ENCODE measurements around the gene TAF4B. TPM values are rescaled to one million over a fixed set of nuclear protein-coding genes. Genes with fewer than 3 reads are reported as not detected.

TAF4B gene
- total RNA-seq, 1 experiment from 2014 or later, result 2.0 TPM

DNA sequence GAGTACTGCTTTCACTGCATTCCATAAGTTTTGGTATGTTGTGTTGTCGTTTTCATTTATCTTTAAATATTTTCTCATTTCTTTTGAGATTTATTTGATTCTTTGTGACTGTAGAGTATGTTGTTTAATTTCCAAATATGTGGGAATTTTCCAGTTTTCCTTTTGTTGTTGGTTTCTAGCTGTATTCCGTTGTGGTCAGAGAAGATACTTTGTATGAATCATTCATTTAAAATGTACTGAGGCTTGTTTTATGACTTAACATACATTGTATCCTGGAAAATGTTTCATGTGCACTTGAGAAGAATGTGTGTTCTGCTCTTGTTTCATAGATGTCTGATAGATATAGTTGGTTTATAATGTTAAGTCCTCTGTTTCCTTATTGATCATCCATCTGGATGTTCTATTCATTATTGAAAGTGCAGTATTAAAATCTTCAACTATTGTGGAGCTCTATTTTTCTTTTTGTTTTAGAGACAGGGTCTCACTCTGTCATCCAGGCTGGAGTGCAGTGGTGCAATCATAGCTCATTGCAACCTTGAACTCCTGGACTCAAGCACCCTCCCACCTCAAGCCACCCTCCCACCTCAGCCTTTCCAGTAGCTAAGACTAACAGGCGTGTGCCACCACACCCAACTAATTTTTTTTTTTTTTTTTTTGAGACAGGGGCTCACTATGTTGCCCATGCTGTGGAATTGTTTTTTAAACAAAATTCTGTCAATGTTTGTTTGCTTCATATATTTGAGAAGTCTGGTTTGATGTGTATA, 96.8 kb downstream of the TAF4B start:
- BruUV-seq (replicated peaks), result no TSS peak

DNA sequence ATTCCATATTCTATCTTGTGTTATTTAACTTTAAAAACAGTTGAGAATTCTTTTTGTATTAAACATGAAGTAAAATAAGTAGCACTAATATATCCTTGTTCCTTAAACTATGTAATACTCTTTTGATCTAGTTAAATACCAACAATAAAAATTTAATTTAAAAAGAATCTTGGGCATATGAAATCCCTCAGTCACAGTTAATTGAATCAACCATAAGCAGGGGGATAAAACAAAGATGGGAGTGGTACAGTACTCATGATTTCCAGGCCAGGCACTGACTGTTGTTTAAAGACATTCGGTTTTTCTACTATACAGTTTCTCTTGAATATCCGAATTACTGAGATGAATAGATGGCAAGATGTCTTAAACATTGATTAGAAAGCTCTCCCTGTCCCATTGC, 99.5 kb downstream of the TAF4B start:
- DNase-seq (ENCODE audit: low spot score), result no peak
- Histone ChIP-seq H3K36me3 (ENCODE audit: insufficient read depth, low read length, poor library complexity, severe bottlenecking) (no peaks in the 10 kb centered on the region), H3K4me1 (ENCODE audit: insufficient read depth, low read length, poor library complexity, severe bottlenecking) (no peaks in the 10 kb centered on the region), H3K9me3 (ENCODE audit: low read depth, low read length, poor library complexity, severe bottlenecking) (no peaks in the 10 kb centered on the region), H3K27me3 (replicated peaks; ENCODE audit: insufficient read depth, low read depth, low read length, poor library complexity) (no peaks in the 10 kb centered on the region), H3K27ac (ENCODE audit: low read depth, low read length, poor library complexity, severe bottlenecking) (no peak overlapping the region), H3K4me3 (ENCODE audit: low read depth, low read length, poor library complexity, severe bottlenecking) (no peak overlapping the region)
- intact Hi-C loops (cut with micrococcal nuclease; ENCODE audit: unreplicated experiment), result no loop called here
- ChIA-PET CTCF (no interaction called here), POLR2A (ENCODE audit: low non-redundant PET) (no interaction called here)
- no peak for TF ChIP-seq EZH2 (IDR thresholded peaks at IDR 0.05; ENCODE audit: borderline replicate concordance, low read depth, low read length, poor library complexity, severe bottlenecking)
- TF ChIP-seq, protein P1, sequence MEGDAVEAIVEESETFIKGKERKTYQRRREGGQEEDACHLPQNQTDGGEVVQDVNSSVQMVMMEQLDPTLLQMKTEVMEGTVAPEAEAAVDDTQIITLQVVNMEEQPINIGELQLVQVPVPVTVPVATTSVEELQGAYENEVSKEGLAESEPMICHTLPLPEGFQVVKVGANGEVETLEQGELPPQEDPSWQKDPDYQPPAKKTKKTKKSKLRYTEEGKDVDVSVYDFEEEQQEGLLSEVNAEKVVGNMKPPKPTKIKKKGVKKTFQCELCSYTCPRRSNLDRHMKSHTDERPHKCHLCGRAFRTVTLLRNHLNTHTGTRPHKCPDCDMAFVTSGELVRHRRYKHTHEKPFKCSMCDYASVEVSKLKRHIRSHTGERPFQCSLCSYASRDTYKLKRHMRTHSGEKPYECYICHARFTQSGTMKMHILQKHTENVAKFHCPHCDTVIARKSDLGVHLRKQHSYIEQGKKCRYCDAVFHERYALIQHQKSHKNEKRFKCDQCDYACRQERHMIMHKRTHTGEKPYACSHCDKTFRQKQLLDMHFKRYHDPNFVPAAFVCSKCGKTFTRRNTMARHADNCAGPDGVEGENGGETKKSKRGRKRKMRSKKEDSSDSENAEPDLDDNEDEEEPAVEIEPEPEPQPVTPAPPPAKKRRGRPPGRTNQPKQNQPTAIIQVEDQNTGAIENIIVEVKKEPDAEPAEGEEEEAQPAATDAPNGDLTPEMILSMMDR (conservative IDR thresholded peaks at IDR 0.05; ENCODE audit: low read depth, low read length), result no peak
- BruUV-seq (replicated peaks), result no TSS peak

More for the DNA sequence above, 96.8 kb downstream of the TAF4B start:
- Histone ChIP-seq H3K27ac (ENCODE audit: low read depth, low read length, poor library complexity, severe bottlenecking) (no peak overlapping the region), H3K9me3 (ENCODE audit: low read depth, low read length, poor library complexity, severe bottlenecking) (no peaks in the 10 kb centered on the region), H3K36me3 (ENCODE audit: insufficient read depth, low read length, poor library complexity, severe bottlenecking) (no peaks in the 10 kb centered on the region), H3K4me1 (ENCODE audit: insufficient read depth, low read length, poor library complexity, severe bottlenecking) (no peaks in the 10 kb centered on the region), H3K4me3 (ENCODE audit: low read depth, low read length, poor library complexity, severe bottlenecking) (no peak overlapping the region), H3K27me3 (replicated peaks; ENCODE audit: insufficient read depth, low read depth, low read length, poor library complexity) (no peaks in the 10 kb centered on the region)
- ChIA-PET POLR2A (ENCODE audit: low non-redundant PET) (no interaction called here), CTCF (no interaction called here)
- DNase-seq (ENCODE audit: low spot score), result no peak
- intact Hi-C loops (cut with micrococcal nuclease; ENCODE audit: unreplicated experiment), result no loop called here
- TF ChIP-seq, protein P1 (conservative IDR thresholded peaks at IDR 0.05; ENCODE audit: low read depth, low read length), result no peak
- TF ChIP-seq EZH2 (IDR thresholded peaks at IDR 0.05; ENCODE audit: borderline replicate concordance, low read depth, low read length, poor library complexity, severe bottlenecking), result no peak

DNA sequence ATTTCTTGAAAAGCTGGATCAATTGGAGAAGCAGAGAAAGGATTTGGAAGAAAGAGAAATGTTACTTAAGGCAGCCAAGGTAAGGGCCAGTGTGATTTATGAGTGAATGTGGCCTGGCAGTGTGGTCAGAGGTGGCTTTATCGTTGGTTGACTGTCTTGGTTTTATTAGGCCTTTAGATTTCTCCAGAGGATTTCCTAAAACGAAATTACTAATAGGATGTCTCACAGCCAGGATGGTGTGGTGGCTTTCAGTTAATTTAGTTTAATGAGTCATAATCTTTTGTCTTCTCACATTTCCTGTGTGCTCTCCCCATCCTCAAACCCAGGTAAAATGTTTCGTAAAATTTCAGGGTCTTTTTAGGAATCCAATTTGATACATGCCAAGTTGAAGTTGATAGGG, 100.8 kb downstream of the TAF4B start:
- H3K4me3 ChIP-seq (ENCODE audit: low read depth, low read length, poor library complexity, severe bottlenecking), result no peak overlapping the region
- H3K36me3 ChIP-seq (ENCODE audit: insufficient read depth, low read length, poor library complexity, severe bottlenecking), result no peaks in the 10 kb centered on the region
- TF ChIP-seq, protein P1 (conservative IDR thresholded peaks at IDR 0.05; ENCODE audit: low read depth, low read length), result no peak
- TF ChIP-seq EZH2 (IDR thresholded peaks at IDR 0.05; ENCODE audit: borderline replicate concordance, low read depth, low read length, poor library complexity, severe bottlenecking), result no peak
- no peaks in the 10 kb centered on the region for H3K4me1 ChIP-seq (ENCODE audit: insufficient read depth, low read length, poor library complexity, severe bottlenecking)
- no peak overlapping the region for H3K27ac ChIP-seq (ENCODE audit: low read depth, low read length, poor library complexity, severe bottlenecking)
- H3K9me3 ChIP-seq (ENCODE audit: low read depth, low read length, poor library complexity, severe bottlenecking), result no peaks in the 10 kb centered on the region
- DNase-seq (ENCODE audit: low spot score), result no peak
- intact Hi-C loops (cut with micrococcal nuclease; ENCODE audit: unreplicated experiment), result no loop called here
- H3K27me3 ChIP-seq (replicated peaks; ENCODE audit: insufficient read depth, low read depth, low read length, poor library complexity), result no peaks in the 10 kb centered on the region
- no TSS peak for BruUV-seq (replicated peaks)
- ChIA-PET POLR2A (ENCODE audit: low non-redundant PET) (no interaction called here), CTCF (no interaction called here)

Measured in A673 (cell line).